Measurements from ENCODE around the gene PLIN4.

DNA sequence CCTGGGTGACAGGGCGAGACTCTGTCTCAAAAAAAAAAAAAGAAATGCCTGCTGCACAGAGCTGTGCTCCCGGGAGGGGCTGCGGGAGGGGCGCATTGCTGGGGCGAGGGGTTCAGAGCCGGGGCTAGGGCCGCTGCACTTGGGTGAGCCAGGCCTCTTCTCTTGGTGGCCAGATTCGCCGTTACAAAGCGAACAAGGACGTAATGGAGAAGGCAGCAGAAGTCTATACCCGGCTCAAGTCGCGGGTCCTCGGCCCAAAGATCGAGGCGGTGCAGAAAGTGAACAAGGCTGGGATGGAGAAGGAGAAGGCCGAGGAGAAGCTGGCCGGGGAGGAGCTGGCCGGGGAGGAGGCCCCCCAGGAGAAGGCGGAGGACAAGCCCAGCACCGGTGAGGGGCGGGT is 19.0 kb downstream of the PLIN4 start:
- TF ChIP-seq POLR2AphosphoS5 (IDR thresholded peaks at IDR 0.05; ENCODE audit: low read depth): no peak
- TF ChIP-seq, protein P1, sequence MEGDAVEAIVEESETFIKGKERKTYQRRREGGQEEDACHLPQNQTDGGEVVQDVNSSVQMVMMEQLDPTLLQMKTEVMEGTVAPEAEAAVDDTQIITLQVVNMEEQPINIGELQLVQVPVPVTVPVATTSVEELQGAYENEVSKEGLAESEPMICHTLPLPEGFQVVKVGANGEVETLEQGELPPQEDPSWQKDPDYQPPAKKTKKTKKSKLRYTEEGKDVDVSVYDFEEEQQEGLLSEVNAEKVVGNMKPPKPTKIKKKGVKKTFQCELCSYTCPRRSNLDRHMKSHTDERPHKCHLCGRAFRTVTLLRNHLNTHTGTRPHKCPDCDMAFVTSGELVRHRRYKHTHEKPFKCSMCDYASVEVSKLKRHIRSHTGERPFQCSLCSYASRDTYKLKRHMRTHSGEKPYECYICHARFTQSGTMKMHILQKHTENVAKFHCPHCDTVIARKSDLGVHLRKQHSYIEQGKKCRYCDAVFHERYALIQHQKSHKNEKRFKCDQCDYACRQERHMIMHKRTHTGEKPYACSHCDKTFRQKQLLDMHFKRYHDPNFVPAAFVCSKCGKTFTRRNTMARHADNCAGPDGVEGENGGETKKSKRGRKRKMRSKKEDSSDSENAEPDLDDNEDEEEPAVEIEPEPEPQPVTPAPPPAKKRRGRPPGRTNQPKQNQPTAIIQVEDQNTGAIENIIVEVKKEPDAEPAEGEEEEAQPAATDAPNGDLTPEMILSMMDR (IDR thresholded peaks at IDR 0.05; ENCODE audit: insufficient read depth, low read length): no peak
- TF ChIP-seq, protein P2, sequence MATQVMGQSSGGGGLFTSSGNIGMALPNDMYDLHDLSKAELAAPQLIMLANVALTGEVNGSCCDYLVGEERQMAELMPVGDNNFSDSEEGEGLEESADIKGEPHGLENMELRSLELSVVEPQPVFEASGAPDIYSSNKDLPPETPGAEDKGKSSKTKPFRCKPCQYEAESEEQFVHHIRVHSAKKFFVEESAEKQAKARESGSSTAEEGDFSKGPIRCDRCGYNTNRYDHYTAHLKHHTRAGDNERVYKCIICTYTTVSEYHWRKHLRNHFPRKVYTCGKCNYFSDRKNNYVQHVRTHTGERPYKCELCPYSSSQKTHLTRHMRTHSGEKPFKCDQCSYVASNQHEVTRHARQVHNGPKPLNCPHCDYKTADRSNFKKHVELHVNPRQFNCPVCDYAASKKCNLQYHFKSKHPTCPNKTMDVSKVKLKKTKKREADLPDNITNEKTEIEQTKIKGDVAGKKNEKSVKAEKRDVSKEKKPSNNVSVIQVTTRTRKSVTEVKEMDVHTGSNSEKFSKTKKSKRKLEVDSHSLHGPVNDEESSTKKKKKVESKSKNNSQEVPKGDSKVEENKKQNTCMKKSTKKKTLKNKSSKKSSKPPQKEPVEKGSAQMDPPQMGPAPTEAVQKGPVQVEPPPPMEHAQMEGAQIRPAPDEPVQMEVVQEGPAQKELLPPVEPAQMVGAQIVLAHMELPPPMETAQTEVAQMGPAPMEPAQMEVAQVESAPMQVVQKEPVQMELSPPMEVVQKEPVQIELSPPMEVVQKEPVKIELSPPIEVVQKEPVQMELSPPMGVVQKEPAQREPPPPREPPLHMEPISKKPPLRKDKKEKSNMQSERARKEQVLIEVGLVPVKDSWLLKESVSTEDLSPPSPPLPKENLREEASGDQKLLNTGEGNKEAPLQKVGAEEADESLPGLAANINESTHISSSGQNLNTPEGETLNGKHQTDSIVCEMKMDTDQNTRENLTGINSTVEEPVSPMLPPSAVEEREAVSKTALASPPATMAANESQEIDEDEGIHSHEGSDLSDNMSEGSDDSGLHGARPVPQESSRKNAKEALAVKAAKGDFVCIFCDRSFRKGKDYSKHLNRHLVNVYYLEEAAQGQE (IDR thresholded peaks at IDR 0.05; ENCODE audit: insufficient replicate concordance, low read depth): no peak
- TF ChIP-seq GABPA (IDR thresholded peaks at IDR 0.05; ENCODE audit: low read depth): no peak
